ENCODE measurements around the gene KDM5B.

The KDM5B gene

GRCh38 chr1:202683029-202683428 lies 125.2 kb downstream of the KDM5B start:
- DNase-seq: no peak

- DNase-seq: no peak
These were observed 125.7 kb downstream of the KDM5B start for GRCh38 chr1:202682477-202682876.

GRCh38 chr1:202681736-202682420 lies 126.3 kb downstream of the KDM5B start:
- DNase-seq: no peak

- no peak for DNase-seq
These were observed 127.5 kb downstream of the KDM5B start for GRCh38 chr1:202680586-202681352.

GRCh38 chr1:202679406-202680177 lies 128.6 kb downstream of the KDM5B start:
- DNase-seq: no peak

- no peak for DNase-seq
These were observed 130.8 kb downstream of the KDM5B start for GRCh38 chr1:202677433-202677832.

Measured in activated effector memory CD4-positive, alpha-beta T cell treated with Interleukin-2 at 50 U/mL for 16 hours (primary cell).